Measurements from ENCODE around the gene RAB8B.
A peak's percentile ranks its signal among the peaks of the same experiment; 100 is the strongest.

Gene RAB8B

DNA sequence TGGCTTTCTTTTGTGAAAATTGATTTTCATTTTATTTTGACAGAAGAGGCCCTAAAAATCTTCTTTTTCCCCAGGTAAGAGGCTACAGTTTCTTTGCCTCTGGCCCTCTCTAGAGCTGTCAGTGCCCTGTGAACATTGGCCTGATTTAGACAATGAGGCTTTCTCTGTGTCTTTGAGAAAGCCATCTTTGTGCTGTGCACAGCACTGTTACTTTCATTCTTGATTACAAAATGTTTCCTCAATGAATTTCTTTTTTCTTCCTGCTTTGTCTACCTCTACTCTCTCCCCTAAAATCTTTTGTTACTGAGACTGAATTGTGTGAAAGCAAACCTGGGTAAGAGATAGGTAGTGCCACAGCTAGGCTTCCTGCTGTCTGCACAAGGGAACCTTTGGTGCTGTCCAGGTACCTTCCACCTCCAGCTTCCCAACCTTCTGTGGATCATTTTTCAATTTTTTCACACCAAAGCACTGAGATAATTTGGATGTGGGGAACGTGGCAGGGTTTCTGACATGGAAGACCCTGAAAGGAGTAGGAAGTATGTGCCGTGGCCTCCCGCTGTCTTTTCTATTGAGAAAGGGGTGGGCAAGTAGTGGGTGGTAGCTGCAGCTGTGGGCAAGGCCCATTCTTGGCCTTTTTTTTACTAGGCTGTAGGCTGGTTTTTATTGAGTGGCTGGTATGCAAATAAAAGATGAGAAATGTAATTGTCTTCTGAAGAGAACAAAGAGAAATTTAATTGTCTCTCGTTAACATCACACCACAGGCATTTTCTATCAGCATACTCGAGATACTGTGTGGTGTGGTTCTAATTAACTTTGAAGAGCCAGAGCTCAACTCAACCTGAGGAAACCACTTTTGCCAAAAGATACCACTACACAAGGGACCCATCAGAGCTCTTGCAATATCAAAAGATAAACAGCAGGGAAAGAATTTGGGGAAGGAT lies 21.0 kb downstream of the RAB8B start:
- no peaks in the 10 kb centered on the region for H3K27me3 ChIP-seq (ENCODE audit: insufficient read depth, low read length)
- H3K4me3 ChIP-seq (ENCODE audit: low read depth, low read length) = no peak overlapping the region
- H3K36me3 ChIP-seq (ENCODE audit: insufficient read depth, low read length) = no peaks in the 10 kb centered on the region
- peaks cover 69% of the 10 kb centered on the region for H3K79me2 ChIP-seq (ENCODE audit: control insufficient read depth, insufficient read depth, low read length, unreplicated experiment)
- H3K27ac ChIP-seq (ENCODE audit: low read depth, low read length) = peak overlapping the region; percentile 97
- H2AFZ ChIP-seq (ENCODE audit: low read length, unreplicated experiment) = no peak overlapping the region
- H3K4me1 ChIP-seq (ENCODE audit: control insufficient read depth, insufficient read depth, low read length, unreplicated experiment) = peaks cover 41% of the 10 kb centered on the region

DNA sequence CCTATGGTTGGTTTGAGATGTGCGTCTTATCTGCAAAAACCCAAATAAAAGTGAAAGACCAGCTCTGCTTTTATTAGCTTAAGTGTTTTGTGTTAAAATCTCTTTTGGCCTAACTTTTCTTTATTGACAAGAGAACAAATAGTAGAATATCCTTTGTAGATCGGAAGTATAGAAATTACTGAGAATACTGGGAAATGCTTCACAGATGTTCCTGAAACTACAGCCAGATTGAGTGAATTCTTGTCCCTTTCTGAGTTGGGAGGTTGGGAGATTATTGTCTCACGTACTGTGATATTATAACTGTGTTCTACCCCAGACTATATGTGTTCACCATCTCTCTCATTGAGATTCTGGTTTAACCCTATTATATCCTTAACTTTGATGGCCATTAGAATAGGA lies 21.7 kb downstream of the RAB8B start:
- peaks cover 68% of the 10 kb centered on the region for H3K79me2 ChIP-seq (ENCODE audit: control insufficient read depth, insufficient read depth, low read length, unreplicated experiment)
- H3K4me1 ChIP-seq (ENCODE audit: control insufficient read depth, insufficient read depth, low read length, unreplicated experiment) = peaks cover 41% of the 10 kb centered on the region
- no peaks in the 10 kb centered on the region for H3K36me3 ChIP-seq (ENCODE audit: insufficient read depth, low read length)
- H3K27ac ChIP-seq (ENCODE audit: low read depth, low read length) = peak overlapping the region; percentile 97
- no peaks in the 10 kb centered on the region for H3K27me3 ChIP-seq (ENCODE audit: insufficient read depth, low read length)
- H2AFZ ChIP-seq (ENCODE audit: low read length, unreplicated experiment) = no peak overlapping the region
- H3K4me3 ChIP-seq (ENCODE audit: low read depth, low read length) = no peak overlapping the region

DNA sequence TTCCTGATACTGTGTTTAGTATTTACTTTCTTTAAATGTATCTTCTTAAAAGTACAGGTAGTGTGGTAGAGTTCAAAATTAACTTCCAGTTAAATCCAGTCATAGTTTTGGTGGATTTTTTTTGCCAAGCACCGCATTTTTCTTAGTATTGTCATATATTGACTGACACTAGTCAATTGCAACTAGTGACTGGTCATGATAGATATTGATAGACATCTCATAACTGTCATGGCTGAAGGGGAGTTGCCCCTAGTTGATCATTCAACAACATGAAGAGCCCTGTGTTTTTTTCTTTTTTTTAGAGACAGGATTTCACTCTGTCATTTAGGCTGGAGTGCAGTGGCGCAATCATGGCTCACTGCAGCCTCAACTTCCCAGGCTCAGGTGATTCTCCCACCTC lies 22.1 kb downstream of the RAB8B start:
- Histone ChIP-seq H3K79me2 (ENCODE audit: control insufficient read depth, insufficient read depth, low read length, unreplicated experiment) (peaks cover 67% of the 10 kb centered on the region), H3K4me1 (ENCODE audit: control insufficient read depth, insufficient read depth, low read length, unreplicated experiment) (peaks cover 41% of the 10 kb centered on the region), H3K4me3 (ENCODE audit: low read depth, low read length) (no peak overlapping the region), H3K27ac (ENCODE audit: low read depth, low read length) (peak overlapping the region; percentile 97), H3K27me3 (ENCODE audit: insufficient read depth, low read length) (no peaks in the 10 kb centered on the region), H2AFZ (ENCODE audit: low read length, unreplicated experiment) (no peak overlapping the region), H3K36me3 (ENCODE audit: insufficient read depth, low read length) (no peaks in the 10 kb centered on the region)

DNA sequence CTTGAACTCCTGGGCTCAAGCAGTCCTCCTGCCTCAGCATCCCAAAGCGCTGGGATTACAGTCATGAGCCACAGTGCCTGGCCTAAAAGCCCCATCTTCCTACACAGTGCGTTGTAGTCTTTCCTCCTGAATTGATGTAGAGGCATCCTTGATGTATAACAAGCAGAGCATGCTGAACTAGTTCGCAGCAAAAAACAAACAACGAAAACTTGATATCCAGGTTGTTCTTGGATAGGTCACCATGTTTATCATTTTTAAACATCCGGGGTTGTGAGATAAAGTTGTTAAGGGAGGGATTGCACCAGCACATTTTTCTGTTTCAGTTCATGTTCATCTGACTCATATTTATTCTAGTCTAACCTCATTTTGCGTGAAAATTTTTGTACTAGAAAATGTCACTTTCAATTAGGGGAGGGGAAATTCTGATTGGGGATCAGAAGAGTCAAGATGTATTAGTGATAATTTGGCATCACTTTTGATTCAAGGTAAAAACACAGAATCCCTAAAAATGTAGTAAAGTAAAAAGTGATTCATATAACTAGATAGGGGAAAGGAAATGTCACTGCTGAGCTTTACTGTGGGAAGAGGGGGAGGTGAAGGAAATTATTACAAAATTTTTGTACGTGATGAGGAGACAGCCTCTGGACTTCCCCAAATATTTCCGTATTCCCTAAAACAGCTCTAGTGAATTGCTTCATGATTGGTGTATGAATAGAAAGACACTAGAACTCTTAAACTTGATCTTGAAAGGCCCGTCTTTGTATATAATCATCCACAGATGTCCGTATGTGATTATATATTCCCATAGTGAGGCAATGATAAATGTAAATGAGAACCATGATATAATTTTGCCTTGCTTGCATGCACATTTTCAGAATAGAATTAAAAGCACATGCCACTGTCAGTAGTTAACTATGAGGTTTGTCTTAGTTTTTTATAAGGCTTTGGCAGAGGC lies 22.9 kb downstream of the RAB8B start:
- Histone ChIP-seq H3K4me1 (ENCODE audit: control insufficient read depth, insufficient read depth, low read length, unreplicated experiment) (peaks cover 48% of the 10 kb centered on the region), H3K27me3 (ENCODE audit: insufficient read depth, low read length) (no peaks in the 10 kb centered on the region), H3K79me2 (ENCODE audit: control insufficient read depth, insufficient read depth, low read length, unreplicated experiment) (peaks cover 63% of the 10 kb centered on the region), H3K27ac (ENCODE audit: low read depth, low read length) (peak overlapping the region; percentile 97), H3K36me3 (ENCODE audit: insufficient read depth, low read length) (no peaks in the 10 kb centered on the region), H3K4me3 (ENCODE audit: low read depth, low read length) (peak overlapping the region; percentile 46), H2AFZ (ENCODE audit: low read length, unreplicated experiment) (peak overlapping the region; percentile 41)

DNA sequence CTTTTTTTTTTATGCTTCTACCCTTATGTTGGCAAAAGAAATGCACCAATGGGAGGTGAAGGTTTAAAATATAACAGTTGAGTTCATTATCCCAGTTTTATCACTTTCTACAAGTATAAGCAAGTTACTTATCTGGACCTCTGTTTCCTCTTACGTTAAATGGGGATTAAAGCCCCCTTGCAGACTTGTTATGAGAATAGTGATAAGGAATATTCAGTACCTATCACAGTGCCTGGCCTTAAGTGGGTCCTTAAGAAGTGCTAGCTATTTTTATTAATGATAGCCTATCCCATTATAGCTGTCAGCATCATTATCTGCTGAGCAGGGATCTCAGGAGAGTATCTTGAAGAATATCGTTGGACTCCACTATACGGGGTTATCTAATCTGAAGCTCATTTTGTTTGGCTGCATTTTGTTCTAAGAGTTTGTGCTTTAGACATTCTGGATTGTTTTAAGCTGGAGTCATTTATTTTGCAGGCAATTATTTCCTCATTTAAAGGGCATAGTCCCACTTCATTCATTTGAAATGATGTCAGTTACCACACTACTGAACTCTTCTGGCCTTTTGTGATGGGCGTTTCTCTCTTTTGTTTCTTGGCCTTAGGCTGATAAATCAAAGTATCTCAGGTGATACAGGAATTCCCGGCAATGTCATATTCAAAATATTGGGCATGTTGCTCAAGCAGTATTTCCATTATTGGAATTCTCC lies 28.8 kb downstream of the RAB8B start:
- H3K4me3 ChIP-seq (ENCODE audit: low read depth, low read length) = peak overlapping the region; percentile 5
- no peaks in the 10 kb centered on the region for H3K27me3 ChIP-seq (ENCODE audit: insufficient read depth, low read length)
- peak overlapping the region; percentile 82 for H3K27ac ChIP-seq (ENCODE audit: low read depth, low read length)
- H3K4me1 ChIP-seq (ENCODE audit: control insufficient read depth, insufficient read depth, low read length, unreplicated experiment) = peaks cover 62% of the 10 kb centered on the region
- no peaks in the 10 kb centered on the region for H3K36me3 ChIP-seq (ENCODE audit: insufficient read depth, low read length)
- peaks cover 67% of the 10 kb centered on the region for H3K79me2 ChIP-seq (ENCODE audit: control insufficient read depth, insufficient read depth, low read length, unreplicated experiment)
- no peak overlapping the region for H2AFZ ChIP-seq (ENCODE audit: low read length, unreplicated experiment)

DNA sequence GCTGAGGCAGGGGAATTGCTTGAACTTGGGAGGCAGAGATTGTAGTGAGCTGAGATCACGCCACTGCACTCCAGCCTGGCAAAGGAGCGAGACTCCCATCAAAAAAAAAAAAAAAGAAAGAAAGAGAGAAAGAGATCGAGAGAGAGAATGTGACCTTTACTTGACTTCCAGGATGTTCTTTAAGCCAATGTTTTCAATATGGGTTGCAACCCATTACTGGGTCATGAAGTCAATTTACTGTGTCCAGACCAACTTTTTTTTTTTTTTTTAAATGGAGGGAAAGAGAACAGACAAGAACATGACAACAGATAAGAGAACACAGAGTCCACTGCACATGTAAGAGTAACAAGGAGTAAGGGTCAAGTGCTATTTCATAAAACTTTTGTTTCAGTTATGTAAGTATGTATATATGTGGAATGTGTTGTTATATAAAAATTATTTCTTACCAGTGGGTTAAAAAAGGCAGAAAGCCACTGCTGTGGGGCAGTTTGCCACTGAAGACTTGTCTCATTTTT lies 29.8 kb downstream of the RAB8B start:
- no peaks in the 10 kb centered on the region for H3K27me3 ChIP-seq (ENCODE audit: insufficient read depth, low read length)
- H3K4me1 ChIP-seq (ENCODE audit: control insufficient read depth, insufficient read depth, low read length, unreplicated experiment) = peaks cover 55% of the 10 kb centered on the region
- H3K79me2 ChIP-seq (ENCODE audit: control insufficient read depth, insufficient read depth, low read length, unreplicated experiment) = peaks cover 60% of the 10 kb centered on the region
- no peak overlapping the region for H2AFZ ChIP-seq (ENCODE audit: low read length, unreplicated experiment)
- no peak overlapping the region for H3K4me3 ChIP-seq (ENCODE audit: low read depth, low read length)
- no peaks in the 10 kb centered on the region for H3K36me3 ChIP-seq (ENCODE audit: insufficient read depth, low read length)
- peak overlapping the region; percentile 82 for H3K27ac ChIP-seq (ENCODE audit: low read depth, low read length)

DNA sequence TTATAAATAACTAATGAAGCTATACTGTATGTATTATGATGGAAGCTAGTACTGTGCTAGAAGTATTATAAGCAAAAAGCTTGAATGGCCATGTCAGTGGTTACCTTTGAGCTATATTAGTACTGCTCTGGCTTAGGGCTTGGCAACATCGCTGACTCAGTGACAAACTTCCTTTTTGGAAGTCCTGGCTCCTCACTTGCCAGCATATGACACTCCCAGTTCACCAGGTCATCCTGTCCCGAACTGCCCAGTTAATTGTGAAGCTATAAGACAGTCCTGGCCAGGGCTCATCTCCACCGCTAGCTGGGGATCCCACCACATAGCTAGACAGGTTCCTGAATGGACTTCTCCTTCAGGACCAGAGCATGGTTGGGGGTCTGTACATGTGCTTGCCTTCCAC lies 31.9 kb downstream of the RAB8B start:
- peak overlapping the region; percentile 37 for H3K27ac ChIP-seq (ENCODE audit: low read depth, low read length)
- no peaks in the 10 kb centered on the region for H3K36me3 ChIP-seq (ENCODE audit: insufficient read depth, low read length)
- H2AFZ ChIP-seq (ENCODE audit: low read length, unreplicated experiment) = no peak overlapping the region
- peak overlapping the region; percentile 38; the same call in 1 of the 2 replicates for H3K4me3 ChIP-seq (ENCODE audit: low read depth, low read length)
- H3K27me3 ChIP-seq (ENCODE audit: insufficient read depth, low read length) = no peaks in the 10 kb centered on the region
- peaks cover 51% of the 10 kb centered on the region for H3K79me2 ChIP-seq (ENCODE audit: control insufficient read depth, insufficient read depth, low read length, unreplicated experiment)
- peaks cover 55% of the 10 kb centered on the region for H3K4me1 ChIP-seq (ENCODE audit: control insufficient read depth, insufficient read depth, low read length, unreplicated experiment)

DNA sequence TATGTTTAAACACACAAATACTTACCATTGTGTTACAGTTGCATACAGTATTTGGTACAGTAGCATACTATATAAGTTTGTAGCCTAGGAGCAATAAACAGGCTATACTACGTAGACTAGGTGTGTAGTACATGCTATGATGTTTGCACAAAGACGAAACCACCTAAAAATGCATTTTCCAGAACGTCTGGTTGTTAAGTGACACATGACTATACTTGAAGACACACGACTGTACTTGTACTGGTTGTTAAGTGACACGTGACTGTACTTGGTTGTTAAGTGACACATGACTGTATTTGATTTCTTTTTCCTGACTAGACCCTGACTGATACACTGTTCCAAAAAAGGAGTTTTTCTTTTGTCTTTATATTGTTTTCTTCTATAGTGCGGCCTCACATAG lies 34.1 kb downstream of the RAB8B start:
- no peak overlapping the region for H3K27ac ChIP-seq (ENCODE audit: low read depth, low read length)
- no peaks in the 10 kb centered on the region for H3K36me3 ChIP-seq (ENCODE audit: insufficient read depth, low read length)
- no peak overlapping the region for H3K4me3 ChIP-seq (ENCODE audit: low read depth, low read length)
- H3K4me1 ChIP-seq (ENCODE audit: control insufficient read depth, insufficient read depth, low read length, unreplicated experiment) = peaks cover 48% of the 10 kb centered on the region
- H2AFZ ChIP-seq (ENCODE audit: low read length, unreplicated experiment) = no peak overlapping the region
- no peaks in the 10 kb centered on the region for H3K27me3 ChIP-seq (ENCODE audit: insufficient read depth, low read length)
- H3K79me2 ChIP-seq (ENCODE audit: control insufficient read depth, insufficient read depth, low read length, unreplicated experiment) = peaks cover 39% of the 10 kb centered on the region

DNA sequence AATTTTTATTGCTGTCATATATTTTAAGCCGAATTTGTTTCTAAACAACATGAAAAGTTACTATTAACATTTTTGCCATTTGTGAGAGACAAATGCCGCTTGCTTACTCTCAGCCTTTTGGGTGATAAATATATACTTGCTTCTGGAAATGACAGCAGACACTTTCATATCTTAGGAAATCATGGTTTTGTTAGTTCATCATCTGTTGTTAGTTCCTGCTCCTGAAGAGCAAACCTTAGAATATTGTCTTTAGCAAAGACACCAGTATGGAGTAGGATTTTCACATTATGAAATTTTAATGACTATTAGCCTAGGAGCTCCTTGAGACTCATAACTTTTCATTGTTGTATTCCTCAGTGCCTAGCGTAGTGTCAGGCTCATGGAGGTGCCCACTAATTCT lies 36.0 kb downstream of the RAB8B start:
- no peak overlapping the region for H3K4me3 ChIP-seq (ENCODE audit: low read depth, low read length)
- peaks cover 35% of the 10 kb centered on the region for H3K79me2 ChIP-seq (ENCODE audit: control insufficient read depth, insufficient read depth, low read length, unreplicated experiment)
- no peak overlapping the region for H2AFZ ChIP-seq (ENCODE audit: low read length, unreplicated experiment)
- H3K36me3 ChIP-seq (ENCODE audit: insufficient read depth, low read length) = no peaks in the 10 kb centered on the region
- no peaks in the 10 kb centered on the region for H3K27me3 ChIP-seq (ENCODE audit: insufficient read depth, low read length)
- H3K27ac ChIP-seq (ENCODE audit: low read depth, low read length) = no peak overlapping the region
- peaks cover 34% of the 10 kb centered on the region for H3K4me1 ChIP-seq (ENCODE audit: control insufficient read depth, insufficient read depth, low read length, unreplicated experiment)
